C4-2B (cell line): ENCODE results near the gene MRPL45.
"Not testable (repeated sequence)": the region's sequence is repeated elsewhere in the genome, so short reads cannot be mapped to it uniquely, and the experiment has no call there.

Experiments
- ZFX ChIP-seq: fragments of 450-650 bp; IDR thresholded peaks from 2 replicates; pipeline ENCODE4 v1.6.1; 2017
- TF ChIP-seq, protein P1 (sequence below): fragments of 450-650 bp; conservative IDR thresholded peaks from 2 replicates; pipeline ENCODE4 v1.5.1; 2017; ENCODE audit warnings: mild to moderate bottlenecking

DNA sequence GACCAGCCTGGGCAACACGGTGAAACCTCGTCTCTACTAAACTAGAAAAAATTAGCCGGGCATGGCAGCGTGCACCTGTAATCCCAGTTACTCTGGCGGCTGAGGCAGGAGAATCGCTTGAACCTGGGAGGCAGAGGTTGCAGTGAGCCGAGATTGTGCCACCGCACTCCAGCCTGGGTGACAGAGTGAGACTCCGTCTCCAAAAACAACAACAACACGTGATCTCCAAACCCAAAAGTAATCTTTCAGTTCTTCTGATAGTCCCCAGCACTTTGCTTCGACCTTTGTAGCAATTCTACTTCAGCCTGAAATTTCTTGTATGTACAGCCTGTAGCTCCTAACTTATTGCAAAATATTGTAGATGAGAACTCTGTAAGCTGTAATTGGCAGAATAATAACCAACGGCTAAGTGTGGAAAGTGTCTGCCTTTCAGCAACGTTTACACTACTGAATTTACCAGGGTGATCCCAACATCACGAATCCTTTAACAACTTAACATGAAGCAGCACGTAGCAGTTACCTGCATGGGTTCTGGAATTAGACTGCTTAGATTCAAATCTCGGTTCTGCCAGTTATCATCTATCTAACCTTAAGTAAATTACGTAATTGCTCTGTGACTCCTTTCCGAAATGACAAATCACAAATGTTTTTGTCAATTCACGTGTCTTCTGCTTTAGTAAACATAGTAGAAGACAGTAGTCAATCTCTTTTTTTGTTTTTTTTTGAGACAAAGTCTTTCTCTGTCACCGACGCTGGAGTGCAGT lies 1.2 kb upstream of the MRPL45 start:
- TF ChIP-seq, protein P1, sequence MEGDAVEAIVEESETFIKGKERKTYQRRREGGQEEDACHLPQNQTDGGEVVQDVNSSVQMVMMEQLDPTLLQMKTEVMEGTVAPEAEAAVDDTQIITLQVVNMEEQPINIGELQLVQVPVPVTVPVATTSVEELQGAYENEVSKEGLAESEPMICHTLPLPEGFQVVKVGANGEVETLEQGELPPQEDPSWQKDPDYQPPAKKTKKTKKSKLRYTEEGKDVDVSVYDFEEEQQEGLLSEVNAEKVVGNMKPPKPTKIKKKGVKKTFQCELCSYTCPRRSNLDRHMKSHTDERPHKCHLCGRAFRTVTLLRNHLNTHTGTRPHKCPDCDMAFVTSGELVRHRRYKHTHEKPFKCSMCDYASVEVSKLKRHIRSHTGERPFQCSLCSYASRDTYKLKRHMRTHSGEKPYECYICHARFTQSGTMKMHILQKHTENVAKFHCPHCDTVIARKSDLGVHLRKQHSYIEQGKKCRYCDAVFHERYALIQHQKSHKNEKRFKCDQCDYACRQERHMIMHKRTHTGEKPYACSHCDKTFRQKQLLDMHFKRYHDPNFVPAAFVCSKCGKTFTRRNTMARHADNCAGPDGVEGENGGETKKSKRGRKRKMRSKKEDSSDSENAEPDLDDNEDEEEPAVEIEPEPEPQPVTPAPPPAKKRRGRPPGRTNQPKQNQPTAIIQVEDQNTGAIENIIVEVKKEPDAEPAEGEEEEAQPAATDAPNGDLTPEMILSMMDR = not testable (repeated sequence)
- not testable (repeated sequence) for TF ChIP-seq ZFX
